ENCODE measurements around the gene MSANTD3.

DNA sequence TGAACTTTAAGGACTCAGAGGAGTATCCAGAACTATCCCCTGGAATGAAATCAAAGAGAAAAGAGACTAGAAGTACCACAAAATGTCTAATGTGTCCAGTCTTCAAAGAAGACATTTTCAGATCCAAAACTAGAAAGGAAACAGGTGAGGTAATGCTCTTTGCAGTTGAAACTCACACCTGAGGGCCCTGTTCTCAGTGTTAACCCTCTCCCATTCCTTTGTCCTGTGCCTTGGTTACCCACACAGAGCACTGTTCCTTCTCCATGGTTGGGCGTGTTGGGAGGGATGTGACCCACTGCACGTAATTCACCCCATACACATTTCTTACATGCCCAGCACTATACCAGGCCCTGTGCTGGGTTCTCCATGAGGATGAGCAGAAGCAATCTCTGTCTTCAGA is 21.3 kb downstream of the MSANTD3 start:
- TF ChIP-seq, protein P1, sequence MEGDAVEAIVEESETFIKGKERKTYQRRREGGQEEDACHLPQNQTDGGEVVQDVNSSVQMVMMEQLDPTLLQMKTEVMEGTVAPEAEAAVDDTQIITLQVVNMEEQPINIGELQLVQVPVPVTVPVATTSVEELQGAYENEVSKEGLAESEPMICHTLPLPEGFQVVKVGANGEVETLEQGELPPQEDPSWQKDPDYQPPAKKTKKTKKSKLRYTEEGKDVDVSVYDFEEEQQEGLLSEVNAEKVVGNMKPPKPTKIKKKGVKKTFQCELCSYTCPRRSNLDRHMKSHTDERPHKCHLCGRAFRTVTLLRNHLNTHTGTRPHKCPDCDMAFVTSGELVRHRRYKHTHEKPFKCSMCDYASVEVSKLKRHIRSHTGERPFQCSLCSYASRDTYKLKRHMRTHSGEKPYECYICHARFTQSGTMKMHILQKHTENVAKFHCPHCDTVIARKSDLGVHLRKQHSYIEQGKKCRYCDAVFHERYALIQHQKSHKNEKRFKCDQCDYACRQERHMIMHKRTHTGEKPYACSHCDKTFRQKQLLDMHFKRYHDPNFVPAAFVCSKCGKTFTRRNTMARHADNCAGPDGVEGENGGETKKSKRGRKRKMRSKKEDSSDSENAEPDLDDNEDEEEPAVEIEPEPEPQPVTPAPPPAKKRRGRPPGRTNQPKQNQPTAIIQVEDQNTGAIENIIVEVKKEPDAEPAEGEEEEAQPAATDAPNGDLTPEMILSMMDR (IDR thresholded peaks at IDR 0.05; ENCODE audit: low read depth, low read length, missing input control): no peak
- TF ChIP-seq, protein P2, sequence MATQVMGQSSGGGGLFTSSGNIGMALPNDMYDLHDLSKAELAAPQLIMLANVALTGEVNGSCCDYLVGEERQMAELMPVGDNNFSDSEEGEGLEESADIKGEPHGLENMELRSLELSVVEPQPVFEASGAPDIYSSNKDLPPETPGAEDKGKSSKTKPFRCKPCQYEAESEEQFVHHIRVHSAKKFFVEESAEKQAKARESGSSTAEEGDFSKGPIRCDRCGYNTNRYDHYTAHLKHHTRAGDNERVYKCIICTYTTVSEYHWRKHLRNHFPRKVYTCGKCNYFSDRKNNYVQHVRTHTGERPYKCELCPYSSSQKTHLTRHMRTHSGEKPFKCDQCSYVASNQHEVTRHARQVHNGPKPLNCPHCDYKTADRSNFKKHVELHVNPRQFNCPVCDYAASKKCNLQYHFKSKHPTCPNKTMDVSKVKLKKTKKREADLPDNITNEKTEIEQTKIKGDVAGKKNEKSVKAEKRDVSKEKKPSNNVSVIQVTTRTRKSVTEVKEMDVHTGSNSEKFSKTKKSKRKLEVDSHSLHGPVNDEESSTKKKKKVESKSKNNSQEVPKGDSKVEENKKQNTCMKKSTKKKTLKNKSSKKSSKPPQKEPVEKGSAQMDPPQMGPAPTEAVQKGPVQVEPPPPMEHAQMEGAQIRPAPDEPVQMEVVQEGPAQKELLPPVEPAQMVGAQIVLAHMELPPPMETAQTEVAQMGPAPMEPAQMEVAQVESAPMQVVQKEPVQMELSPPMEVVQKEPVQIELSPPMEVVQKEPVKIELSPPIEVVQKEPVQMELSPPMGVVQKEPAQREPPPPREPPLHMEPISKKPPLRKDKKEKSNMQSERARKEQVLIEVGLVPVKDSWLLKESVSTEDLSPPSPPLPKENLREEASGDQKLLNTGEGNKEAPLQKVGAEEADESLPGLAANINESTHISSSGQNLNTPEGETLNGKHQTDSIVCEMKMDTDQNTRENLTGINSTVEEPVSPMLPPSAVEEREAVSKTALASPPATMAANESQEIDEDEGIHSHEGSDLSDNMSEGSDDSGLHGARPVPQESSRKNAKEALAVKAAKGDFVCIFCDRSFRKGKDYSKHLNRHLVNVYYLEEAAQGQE (IDR thresholded peaks at IDR 0.05): no peak
- TF ChIP-seq, protein P3, sequence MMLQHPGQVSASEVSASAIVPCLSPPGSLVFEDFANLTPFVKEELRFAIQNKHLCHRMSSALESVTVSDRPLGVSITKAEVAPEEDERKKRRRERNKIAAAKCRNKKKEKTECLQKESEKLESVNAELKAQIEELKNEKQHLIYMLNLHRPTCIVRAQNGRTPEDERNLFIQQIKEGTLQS (IDR thresholded peaks at IDR 0.05): no peak
- TF ChIP-seq GABPA (IDR thresholded peaks at IDR 0.05 in 1 of 2, conservative IDR thresholded peaks at IDR 0.05 in 1 of 2): no peak
- no peak for TF ChIP-seq FOXA1 (IDR thresholded peaks at IDR 0.05)
- TF ChIP-seq YY1 (IDR thresholded peaks at IDR 0.05): no peak
